Prostate gland (tissue), 2 donors: ENCODE data around the gene AIMP1. TPM values are rescaled to one million over a fixed set of nuclear protein-coding genes. Genes with fewer than 3 reads are reported as not detected.

Source experiments
- DNase-seq: peaks from one replicate; pipeline ENCODE4 v3.0.0-alpha.2; 2019; ENCODE audit warnings: low spot score
- H3K27ac ChIP-seq, 2 donors: fragments of 200-600 bp; sonication (generic); 2 replicates each; pipeline ENCODE4 v1.5.1; 2017 to 2019
- H3K27me3 ChIP-seq: fragments of 200-600 bp; sonication (generic); replicated peaks from 2 replicates; pipeline ENCODE4 v1.5.1; 2019; ENCODE audit not compliant: insufficient read depth
- H3K36me3 ChIP-seq, 2 donors: fragments of 200-600 bp; sonication (generic); 1 replicate in 1 of 2; 2 replicates in 1 of 2; pipeline versions ENCODE4 v1.5.1 to v1.8.1; 2017 to 2019
- H3K4me1 ChIP-seq: fragments of 200-600 bp; sonication (generic); replicated peaks from 2 replicates; pipeline ENCODE4 v1.5.1; 2019
- H3K4me3 ChIP-seq, 2 donors: fragments of 200-600 bp; sonication (generic); 2 replicates each; pipeline ENCODE4 v1.5.1; 2017 to 2019
- H3K9me3 ChIP-seq: fragments of 200-600 bp; sonication (generic); 2 replicates; pipeline ENCODE4 v1.5.1; 2017
- CTCF ChIP-seq, 4 experiments: fragments of 200-600 bp in 2 of 4; fragments of 450-650 bp in 2 of 4; sonication (generic) in 2 of 4; IDR thresholded peaks; 1 replicate in 3 of 4; 2 replicates in 1 of 4; pipeline ENCODE4 v1.5.1; 2016 to 2019; ENCODE audit warnings: antibody characterized with exemption in 4 of 4, mild to moderate bottlenecking in 2 of 4, moderate library complexity in 2 of 4
- POLR2A ChIP-seq: fragments of 450-650 bp; IDR thresholded peaks from one replicate; pipeline ENCODE4 v1.6.1; 2016; ENCODE audit warnings: antibody characterized with exemption, mild to moderate bottlenecking
- POLR2AphosphoS5 ChIP-seq: sonication (generic); formaldehyde crosslinking; IDR thresholded peaks from one replicate; pipeline ENCODE4 v1.6.1; 2017; ENCODE audit warnings: antibody characterized with exemption
- WGBS: methylation state at CpG from one replicate; pipeline ENCODE4 v1.1.5; 2018; 5-methylcytosine and 5-hydroxymethylcytosine counted together
- intact Hi-C: fragments of 100-400 bp; cut with DNase I; formaldehyde crosslinking; loops from one replicate; pipeline ENCODE4 v1.14.2; 2022
- total RNA-seq, 2 donors: library from RNA; depleted of rRNA; stranded (reverse); fragments of >200 nt; gene quantifications; one replicate each; pipeline ENCODE4 v1.1.0, GENCODE V29; 2016

The AIMP1 gene
- 10 to 100 TPM; 20.5 to 32.4 TPM for total RNA-seq

- Histone ChIP-seq H3K9me3 (no peaks in the 10 kb centered on the region), H3K4me3 (peak within 1 kb of the TSS; percentile 63 to 75), H3K27me3 (no peaks in the 10 kb centered on the region), H3K36me3 (no peaks in the 10 kb centered on the region), H3K27ac (peak within 1 kb of the TSS; percentile 90 to 92), H3K4me1 (peaks cover 8% of the 10 kb centered on the region)
- peak; percentile 81 for DNase-seq
- TF ChIP-seq POLR2AphosphoS5 (peak; percentile 64), CTCF (IDR thresholded peaks at IDR 0.05) (no peak), POLR2A (peak; percentile 57)
- intact Hi-C loops: no loop called here
- WGBS: under 1% methylated on average over 44 of the region's 44 CpGs
Measured at GRCh38 chr4:106315968-106316772, at the start of gene AIMP1, which contains the start of gene TBCK. Gene AIMP1 (plus strand): TSS chr4:106316550. CDS start chr4:106325010, 8,460 bp downstream. Gene TBCK (minus strand): TSS chr4:106316209. CDS start chr4:106308960, 7,249 bp downstream.

- no peaks in the 10 kb centered on the region for H3K9me3 ChIP-seq
- no peak for DNase-seq
- TF ChIP-seq CTCF (IDR thresholded peaks at IDR 0.05): no peak
- no peak for TF ChIP-seq POLR2A
- no peak for TF ChIP-seq POLR2AphosphoS5
- no peaks in the 10 kb centered on the region for H3K36me3 ChIP-seq
- no peak overlapping the region for H3K4me3 ChIP-seq
- intact Hi-C loops: no loop called here
- H3K4me1 ChIP-seq: no peaks in the 10 kb centered on the region
- no peaks in the 10 kb centered on the region for H3K27me3 ChIP-seq
- no peak overlapping the region for H3K27ac ChIP-seq
Measured at GRCh38 chr4:106268786-106269185, 47.6 kb upstream of the AIMP1 start.

GRCh38 chr4:106269711-106270110 is 46.6 kb upstream of the AIMP1 start:
- Histone ChIP-seq H3K27ac (no peak overlapping the region), H3K4me3 (no peak overlapping the region), H3K36me3 (no peaks in the 10 kb centered on the region), H3K4me1 (no peaks in the 10 kb centered on the region), H3K27me3 (no peaks in the 10 kb centered on the region), H3K9me3 (no peaks in the 10 kb centered on the region)
- TF ChIP-seq POLR2A (no peak), CTCF (IDR thresholded peaks at IDR 0.05) (no peak), POLR2AphosphoS5 (no peak)
- DNase-seq: no peak
- intact Hi-C loops: no loop called here
- WGBS: 80% methylated on average over 2 of the region's 2 CpGs

- DNase-seq: no peak
- TF ChIP-seq POLR2AphosphoS5 (no peak), POLR2A (no peak), CTCF (IDR thresholded peaks at IDR 0.05) (no peak)
- Histone ChIP-seq H3K4me1 (no peaks in the 10 kb centered on the region), H3K27me3 (no peaks in the 10 kb centered on the region), H3K27ac (no peak overlapping the region), H3K36me3 (no peaks in the 10 kb centered on the region), H3K4me3 (no peak overlapping the region), H3K9me3 (no peaks in the 10 kb centered on the region)
- 93% methylated on average over 1 of the region's 1 CpG for WGBS
- intact Hi-C loops: no loop called here
Measured at GRCh38 chr4:106270736-106271135, 45.6 kb upstream of the AIMP1 start.

- no peak overlapping the region for H3K27ac ChIP-seq
- no peaks in the 10 kb centered on the region for H3K27me3 ChIP-seq
- H3K36me3 ChIP-seq: no peaks in the 10 kb centered on the region
- H3K9me3 ChIP-seq: no peaks in the 10 kb centered on the region
- no peak for DNase-seq
- 51% methylated on average over 2 of the region's 2 CpGs for WGBS
- intact Hi-C loops: no loop called here
- TF ChIP-seq POLR2AphosphoS5: no peak
- no peak for TF ChIP-seq POLR2A
- TF ChIP-seq CTCF (IDR thresholded peaks at IDR 0.05): no peak
- H3K4me3 ChIP-seq: no peak overlapping the region
- no peaks in the 10 kb centered on the region for H3K4me1 ChIP-seq
Measured at GRCh38 chr4:106273831-106274230, 42.5 kb upstream of the AIMP1 start.
